GM12892 (cell line): Measurements from ENCODE around the gene WWP2.

Source experiments
- POLR2A ChIP-seq: IDR thresholded peaks from 2 replicates; pipeline ENCODE4 v1.6.1; 2011; ENCODE audit warnings: low read depth, low read length, control low read depth
- TAF1 ChIP-seq: IDR thresholded peaks from 2 replicates; pipeline ENCODE4 v1.6.1; 2011; ENCODE audit warnings: low read depth, mild to moderate bottlenecking, control low read depth, low read length, borderline replicate concordance

GRCh38 chr16:69816996-69817395, 54.9 kb downstream of the WWP2 start:
- TF ChIP-seq POLR2A (no peak), TAF1 (no peak)
